AG08396 (cell line): Measurements from ENCODE around the gene EPHA8.
A peak's percentile ranks its signal among the peaks of the same experiment; 100 is the strongest.

Experiments used
- DNase-seq: peaks from one replicate; pipeline ENCODE4 v3.0.0; 2012; ENCODE audit warnings: low spot score, mixed read lengths

Gene EPHA8

DNA sequence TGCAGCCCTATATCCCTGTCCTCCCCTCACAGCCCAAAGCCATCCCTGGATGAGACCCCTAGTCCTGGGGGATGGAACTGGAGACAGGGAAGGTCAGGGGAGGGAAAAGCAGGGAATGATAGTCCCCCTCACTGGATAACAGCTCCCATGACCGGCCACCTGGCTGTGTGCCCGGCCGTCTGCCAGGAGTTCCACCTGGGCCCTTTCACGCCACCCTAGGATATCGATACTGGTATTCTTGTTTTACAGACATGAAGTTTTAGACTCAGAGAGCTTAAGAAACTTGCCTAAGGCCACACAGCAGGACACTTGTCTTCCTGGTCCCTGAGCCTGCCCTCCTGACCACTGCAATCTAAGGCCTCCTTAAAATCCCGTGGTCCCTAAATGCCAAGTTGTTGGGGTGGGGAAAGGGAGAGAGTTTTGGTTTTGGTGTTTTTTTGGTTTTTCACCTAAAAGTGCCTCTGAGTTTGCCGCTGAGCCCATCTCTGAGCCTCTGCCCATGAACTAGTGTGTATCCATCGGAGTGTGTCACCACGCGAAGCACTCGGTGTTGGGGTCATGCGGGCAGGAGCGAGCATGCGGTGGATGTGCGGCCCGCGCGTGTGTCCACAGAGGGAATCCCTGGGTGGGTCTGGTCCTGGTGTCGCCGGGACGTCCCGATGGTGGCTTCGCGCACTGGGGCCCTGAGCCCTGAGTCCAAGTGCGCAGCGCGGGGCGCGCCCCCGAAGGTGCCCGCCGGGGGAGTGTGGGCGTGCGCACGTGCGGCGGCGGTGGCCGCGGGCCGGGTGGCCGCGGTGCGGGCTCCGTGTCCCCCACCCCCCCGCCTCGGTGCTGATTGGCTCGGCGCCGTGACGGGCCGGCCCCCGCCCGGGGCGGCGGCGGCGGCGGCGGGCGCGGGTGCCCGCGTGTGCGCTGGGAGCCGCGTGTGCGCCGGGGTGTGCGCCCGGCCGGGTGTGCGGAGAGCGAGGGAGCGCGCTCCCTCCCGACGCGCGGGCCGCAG, at the start of gene EPHA8:
EPHA8 (plus strand) TSS at position 906 of the 1,000 bp plus-strand sequence. CDS start 147 bp downstream, outside the sequence.
- no peak for DNase-seq

DNA sequence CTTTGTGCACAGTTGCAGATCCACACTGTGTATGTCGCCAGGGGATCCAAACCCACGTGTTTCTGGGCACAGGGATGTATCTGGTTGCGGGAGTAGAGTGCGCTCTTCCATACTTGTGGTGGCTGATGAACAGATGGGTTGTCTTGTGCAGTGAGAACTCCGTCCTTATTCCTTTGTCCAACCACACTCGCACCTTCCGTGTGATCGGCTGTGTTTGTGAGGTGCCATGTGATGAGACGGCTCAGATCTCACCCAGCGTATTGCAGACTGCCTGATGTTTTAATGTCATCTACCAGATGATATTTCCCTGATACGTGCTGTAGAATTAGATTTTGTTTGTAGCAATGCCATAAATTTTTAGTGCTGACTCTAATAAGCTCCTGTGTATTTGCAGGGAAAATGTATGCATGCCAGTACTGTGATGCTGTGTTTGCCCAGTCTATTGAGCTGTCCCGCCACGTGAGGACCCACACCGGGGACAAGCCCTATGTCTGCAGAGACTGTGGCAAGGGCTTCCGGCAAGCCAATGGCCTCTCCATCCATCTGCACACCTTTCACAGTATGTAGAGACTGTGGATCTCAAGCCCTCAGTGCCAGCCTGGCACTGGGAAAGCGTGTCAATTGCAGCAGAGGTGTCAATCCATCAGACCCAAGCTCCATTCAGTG, 46.2 kb upstream of the EPHA8 start:
- no peak for DNase-seq

DNA sequence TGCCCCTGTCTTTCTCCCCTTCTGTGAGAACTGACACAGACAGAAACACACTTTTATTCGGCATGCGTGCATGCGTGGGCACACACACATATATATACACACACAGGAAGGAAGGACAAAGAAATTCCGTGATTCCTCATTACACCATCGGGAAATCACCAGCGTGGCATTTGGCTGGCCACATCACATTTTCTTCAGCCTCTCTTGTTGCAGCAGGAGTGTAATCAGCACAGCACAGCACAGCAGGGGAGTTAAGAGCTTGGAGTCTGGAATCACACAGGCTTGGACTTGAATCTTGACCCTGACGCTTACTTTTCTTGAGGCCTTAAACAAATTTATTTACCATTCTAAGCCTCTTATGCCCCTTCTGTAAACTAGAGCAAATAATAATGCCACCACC, 45.3 kb upstream of the EPHA8 start:
- no peak for DNase-seq

DNA sequence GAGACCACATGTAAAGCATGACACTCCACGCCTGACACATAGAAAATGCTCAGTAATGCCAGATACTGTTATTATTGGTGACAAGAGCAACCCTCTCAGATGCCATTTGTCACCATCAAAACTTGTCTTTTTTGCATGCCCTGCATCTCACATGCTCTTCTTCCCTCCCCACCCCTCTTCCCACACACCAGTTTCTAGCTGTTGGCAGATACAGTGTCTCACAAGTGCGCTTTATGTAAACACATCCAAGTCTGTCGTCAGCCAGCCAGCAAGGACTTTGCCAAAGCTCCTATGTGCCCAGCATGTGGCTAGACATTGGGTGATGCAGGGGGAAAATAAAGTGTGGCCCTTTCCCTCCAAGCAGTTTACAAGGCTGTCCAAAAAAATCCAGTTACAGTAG, 44.9 kb upstream of the EPHA8 start:
- no peak for DNase-seq

DNA sequence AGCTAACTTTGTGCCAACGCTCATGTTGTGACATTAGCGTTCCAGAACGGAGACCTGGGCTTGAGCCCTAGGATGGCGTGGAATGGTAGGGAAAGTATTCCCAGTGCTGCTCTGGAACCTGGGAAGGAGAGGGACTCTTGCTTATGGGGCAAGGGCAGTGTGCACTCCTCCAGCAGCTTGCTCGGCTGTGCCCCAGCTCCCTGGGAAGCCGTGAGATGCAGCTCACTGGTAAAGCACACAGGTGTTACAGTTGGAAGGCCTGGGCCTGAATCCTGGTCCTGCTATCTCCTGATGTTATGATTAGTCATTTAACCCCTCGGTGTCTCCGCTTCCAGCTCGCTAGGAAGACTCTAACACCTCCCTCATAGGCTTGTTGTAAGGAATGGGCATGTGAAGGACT, 42.4 kb upstream of the EPHA8 start:
- no peak for DNase-seq

DNA sequence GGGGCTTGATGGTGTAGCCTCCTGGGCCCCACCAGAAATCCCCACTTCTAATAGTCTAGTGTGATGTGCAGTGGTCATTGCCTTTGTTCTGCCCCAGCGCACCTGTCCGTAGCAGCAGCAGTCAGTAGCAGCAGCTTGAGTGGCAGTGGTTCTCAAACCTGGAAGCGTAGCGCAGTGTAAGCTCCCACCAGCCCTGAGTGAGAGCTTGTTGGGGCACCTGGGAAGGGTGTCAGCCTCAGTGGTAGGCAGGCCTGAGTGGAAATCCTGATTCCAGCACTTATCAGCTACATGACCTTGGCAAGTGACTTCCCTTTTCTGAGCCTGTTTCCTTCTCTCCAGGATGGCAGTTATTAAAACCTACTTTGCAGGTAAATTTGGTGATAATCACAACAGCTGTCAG, 41.6 kb upstream of the EPHA8 start:
- DNase-seq = no peak

DNA sequence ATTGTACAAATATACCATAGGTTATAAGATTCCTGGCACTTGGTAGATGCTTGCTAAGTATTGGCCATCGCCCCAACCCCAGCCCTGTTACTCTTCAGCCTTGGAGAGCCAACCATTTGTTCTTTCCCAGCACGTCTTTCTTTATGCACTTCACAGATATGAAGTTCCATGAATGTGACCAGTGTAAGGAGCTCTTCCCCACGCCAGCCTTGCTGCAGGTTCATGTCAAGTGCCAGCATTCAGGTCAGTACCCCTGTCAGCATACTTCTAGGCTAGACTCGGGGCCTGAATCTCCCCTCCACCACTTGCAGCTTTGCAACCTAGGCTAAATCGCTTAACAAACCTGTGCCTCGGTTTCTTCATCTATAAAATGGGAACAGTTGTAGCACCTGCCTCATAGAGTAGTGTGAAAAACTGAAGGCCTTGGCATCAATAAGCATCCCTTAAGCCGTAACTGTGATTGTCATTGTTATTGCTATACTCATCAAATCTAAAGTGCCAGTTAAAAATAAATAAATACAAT, 41.0 kb upstream of the EPHA8 start:
- no peak for DNase-seq

DNA sequence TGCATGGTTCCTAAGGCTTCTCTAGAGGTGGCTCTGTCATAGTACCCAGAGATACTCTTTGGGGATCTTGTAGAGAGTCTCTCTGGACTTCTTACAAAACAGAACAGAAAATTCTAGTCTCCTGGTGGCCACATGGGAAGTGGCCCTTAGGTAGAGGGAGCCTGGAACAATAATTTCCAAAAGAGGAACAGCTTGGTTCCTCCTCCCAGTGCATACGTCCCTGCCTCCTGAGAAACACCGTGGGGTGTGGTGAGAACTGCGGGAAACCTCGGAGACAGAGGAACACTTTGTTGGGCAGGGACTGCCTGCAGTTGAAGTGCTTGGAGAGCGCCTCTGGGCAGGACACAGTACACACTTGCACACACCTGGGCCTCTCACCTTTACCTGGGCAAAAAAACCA, 38.8 kb upstream of the EPHA8 start:
- no peak for DNase-seq

DNA sequence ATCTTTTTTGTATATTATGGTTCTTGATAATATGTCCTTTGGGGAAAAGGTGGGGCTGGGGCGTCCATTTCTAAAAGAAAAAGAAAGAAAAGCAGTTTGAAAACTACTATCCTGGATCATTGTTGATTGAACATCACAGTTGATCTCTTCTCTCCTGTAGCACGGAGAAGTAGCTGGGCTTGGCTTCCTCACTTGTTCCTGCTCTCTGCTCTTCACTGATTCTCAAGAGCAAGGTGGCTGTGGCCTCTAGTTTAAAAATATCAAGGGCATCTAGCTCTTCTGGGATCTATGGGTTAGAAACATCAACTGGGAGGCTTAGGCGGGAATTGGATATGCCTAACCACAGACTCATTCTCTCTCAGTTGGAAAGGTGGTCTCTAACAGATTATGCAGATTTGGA, 38.1 kb upstream of the EPHA8 start:
- DNase-seq = no peak

DNA sequence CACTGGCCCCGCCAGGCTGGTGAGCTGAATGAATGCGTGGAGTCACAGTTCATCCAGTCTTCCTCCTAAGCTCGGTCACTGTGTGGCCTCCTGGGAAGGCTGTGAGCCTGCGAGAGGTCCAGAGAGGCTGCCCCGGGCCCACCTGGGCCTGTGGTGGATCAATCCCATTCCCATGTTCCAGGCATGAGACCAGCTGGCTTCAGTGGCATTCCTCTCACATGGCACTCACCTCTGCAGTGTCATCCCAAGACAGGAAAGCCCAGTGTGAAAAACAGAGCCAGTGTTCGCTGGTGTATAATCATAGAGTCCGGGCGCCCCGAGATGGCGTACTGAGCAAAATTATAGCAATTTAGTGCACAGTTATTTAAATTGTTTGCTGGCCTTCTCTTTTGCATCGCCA, 37.6 kb upstream of the EPHA8 start:
- no peak for DNase-seq

DNA sequence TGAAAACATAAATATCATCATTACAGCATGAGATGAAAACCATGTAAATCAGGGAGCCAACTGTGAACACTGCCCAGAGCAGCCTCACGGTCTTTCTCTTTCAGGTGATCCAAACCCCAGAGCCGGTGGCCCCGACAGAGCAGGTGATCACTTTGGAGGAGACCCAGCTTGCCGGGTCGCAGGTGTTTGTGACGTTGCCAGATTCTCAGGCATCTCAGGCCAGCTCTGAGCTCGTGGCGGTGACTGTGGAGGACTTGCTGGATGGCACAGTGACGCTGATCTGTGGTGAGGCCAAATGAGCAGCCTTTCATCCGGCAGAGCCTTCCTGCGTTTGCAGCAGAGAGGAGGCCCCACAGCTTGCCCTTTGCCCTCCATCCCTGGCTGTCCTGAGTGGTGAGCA, 37.2 kb upstream of the EPHA8 start:
- no peak for DNase-seq

DNA sequence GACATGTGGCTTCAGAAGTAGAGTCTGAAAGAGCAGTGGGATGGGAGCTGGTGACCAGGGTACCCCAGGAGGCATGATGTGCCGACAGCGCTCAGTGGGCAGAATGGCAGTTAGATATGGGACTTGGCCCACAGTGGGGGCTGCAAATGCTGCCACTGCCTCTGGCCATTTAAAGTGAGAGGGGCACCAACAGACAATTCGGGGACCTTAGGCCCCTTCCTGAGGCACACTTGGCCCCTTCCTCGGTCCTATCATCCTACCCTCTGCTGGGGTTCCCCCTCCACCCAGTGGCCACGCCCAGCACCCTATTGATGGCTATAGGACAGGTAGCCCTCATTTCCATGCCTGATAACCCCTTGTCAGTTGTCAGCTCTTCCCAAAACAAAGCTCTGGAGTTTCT, 36.6 kb upstream of the EPHA8 start:
- no peak for DNase-seq

DNA sequence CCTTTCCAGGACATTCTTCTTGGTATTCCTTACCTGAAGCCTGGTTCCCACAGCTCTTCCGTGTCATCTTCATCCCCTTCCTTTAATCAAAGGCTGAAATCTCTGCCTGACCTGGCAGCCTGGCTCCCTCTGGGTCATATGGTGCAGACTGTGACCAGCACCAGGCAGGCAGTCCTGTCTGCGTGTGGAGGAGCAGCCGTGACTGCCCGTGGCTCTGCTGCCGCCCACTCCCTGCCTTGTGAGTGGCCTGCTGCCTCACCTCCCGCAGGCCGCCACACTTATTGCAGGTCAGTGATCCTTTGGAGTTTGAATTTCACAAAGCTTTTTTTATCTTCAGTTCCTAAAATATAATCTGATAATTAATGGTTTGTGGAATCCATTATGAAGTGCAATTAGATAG, 36.2 kb upstream of the EPHA8 start:
- no peak for DNase-seq

DNA sequence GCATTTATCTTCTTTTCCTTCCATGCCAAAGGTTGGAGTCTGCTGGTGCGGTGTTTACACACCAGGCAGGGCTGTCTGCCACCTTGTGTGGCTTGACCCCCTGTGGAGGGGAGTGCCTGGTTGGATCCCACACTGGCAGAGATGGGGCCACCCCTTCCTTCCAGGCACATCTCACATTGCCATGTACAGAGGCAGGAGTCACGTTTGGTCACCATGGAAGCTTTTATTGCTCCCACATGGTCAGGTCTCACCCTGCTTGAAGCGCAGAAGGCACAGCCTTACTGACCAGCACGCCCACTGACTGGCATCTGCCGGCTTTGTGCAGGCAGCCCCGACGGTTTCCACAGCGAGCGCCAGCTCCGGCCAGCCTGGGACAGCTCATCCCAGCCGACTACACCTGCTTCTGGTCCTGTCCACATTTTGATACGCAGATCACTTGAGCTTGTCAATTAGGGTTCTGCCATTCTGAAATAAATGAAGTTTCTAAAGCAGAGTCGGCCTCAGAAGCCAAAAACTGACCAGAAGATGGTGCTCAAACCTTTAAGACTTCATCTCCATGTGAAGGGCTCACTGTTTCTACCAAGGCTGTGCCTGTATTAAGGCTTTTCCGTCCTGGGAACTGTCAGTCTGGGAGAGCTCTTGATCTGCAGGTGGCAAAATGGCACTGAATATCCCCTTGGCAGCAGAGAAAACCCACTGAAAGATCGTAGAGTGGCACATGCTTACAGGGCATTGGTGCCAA, 35.6 kb upstream of the EPHA8 start:
- DNase-seq = no peak

DNA sequence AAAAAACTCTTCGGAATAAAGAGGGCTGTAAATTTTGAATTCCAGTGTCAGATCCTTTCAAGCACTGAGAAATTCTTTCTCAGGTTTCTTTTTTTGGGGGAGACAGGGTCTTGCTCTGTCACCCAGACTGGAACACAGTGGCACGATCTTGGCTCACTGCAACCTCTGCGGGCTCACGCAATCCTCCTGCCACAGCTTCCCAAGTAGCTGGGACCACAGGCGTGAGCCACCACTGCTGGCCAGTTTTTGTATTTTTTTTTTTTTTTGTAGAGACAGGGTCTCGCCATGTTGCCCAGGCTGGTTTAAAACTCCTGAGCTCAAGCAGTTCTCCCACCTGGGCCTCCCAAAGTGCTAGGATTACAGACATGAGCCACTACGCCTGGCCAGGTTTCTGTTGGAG, 34.8 kb upstream of the EPHA8 start:
- DNase-seq = no peak

DNA sequence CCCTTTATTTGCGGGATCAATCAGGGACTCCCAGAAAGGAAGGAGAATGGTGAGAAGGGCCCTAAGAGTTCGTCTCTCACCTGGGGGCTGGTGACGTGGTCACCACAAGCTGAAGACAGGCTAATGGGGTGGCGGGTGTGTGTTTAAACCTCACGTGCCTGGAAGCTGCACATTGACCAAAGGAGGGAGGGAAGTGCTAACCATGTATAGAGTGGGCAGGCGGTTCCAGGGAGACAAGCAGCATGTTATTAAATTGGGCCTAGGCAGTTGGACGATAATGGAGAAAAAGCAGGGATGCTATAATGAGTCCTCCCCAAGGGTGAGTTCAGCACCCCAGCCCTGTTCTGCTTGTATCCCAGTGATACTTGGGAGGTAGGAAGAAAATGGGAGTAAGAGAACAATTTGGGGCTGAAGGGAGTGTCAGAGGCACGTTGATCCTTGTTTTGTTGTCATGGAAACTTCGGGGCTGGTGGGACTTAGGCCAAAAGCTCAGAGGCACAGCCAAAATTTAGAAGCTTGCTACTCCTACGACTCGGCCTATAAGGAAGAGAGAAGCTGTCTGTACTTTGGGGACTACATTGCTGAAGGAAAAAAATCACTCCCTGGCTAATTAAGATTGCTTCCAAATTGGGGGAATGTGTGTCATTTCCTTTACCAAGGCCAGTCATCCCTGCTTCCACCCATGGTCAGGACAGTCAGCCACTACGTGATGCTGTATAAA, 33.2 kb upstream of the EPHA8 start:
- DNase-seq = peak; percentile 50

DNA sequence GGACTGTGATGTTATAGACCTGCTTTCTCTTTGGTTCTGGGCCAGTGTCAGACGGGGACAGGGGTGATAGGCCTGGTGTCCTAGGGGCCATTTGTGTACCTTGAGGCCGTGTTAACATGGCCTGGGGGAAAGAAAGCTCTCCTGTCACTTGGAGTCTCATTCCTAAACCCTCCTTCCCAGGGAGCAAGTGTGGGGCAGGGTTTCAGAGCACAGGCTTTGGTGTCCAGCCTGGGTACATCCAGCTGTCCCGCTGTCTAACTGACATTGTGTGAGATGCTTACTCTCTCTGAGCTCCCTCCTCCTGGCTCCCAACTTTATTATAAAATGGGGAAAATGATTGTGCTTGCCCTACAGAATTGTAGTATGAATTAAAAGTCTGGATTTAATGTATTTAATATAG, 32.6 kb upstream of the EPHA8 start:
- DNase-seq = no peak

DNA sequence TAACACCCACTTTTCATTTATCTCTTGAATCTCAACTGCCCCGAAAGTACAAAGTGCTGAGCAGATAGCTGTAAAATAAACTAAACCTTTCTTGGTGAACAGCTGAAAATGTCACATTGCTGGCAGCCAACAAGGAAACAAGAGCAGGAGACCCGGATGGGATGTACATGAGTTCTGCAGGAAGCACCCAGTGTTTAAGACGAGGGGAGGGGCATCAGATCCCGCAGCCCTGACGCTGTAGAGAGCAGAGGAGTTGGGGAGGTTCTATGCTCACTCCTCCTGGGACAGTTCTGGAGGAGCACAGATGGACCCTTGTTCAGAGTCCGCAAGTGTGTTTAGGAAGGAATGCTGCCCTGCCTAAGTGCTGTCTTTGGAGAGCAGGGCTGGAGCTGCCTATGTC, 32.0 kb upstream of the EPHA8 start:
- no peak for DNase-seq

DNA sequence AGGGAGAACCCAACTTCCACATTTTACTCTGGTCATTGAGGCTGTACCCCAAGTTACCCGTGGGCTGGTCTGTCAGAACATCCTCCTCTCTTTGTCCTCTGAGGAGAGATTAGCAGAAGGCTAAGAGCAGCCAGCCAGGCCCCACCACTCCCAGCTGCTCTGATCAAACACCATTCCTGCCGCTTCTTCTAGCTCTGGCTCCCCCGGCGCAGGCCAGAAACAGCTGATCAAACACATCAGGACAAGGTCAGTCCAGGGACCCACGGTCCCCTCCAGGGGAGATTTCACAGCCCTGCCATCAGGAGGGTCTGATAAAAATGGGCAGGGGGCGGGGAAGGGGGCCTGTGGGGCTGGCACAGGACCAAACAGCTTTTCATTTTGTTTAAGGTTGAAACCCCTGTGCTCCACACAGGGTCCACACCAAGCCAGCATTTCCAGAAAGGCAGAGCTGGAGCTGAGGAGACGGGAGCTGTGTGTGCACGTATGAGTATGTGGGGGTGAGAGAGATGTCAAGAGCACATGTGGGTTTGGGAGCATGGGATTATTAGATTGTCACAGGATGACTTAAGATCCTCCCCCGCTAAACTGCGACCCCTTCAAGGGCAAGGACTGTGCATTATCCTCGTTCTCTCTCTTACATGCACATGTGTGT, 29.9 kb upstream of the EPHA8 start:
- DNase-seq = no peak

DNA sequence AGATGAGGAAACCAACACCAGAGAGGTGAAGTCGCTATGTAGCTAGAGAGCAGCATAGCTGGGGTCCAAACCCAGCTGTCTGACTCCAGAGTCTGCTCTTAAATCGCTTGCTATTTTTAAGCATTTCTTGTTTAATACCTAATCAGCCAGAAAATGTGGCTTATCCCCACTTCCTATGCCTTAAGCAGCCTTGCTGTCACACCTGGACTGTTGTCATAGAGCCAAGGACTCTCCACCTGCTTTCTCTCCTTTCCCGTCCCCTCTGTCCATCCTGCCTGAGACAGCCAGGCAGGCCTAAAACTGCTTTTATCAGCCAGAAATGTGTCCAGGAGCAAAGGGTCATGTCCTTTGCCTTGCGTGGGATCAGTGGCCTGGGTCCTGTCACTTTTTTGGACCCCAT, 28.3 kb upstream of the EPHA8 start:
- no peak for DNase-seq

DNA sequence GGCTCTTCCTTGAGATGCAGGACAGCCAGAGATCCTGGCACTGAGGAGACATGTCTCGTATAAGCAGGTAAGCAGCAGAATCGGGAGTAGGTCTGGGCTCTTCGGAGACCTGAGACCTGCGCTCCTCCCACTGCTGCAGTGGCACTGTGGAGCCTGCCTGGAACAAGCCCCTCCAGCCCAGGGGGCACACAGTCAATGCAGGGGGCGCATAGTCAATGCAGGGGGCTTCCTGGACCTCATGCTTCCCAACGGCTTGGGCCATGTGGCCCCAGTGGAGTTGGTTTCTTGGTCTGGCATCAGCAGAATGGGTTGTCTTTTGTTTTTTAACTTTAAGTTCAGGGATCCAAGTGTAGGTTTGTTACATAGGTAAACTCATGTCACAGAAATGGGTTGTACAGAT, 27.9 kb upstream of the EPHA8 start:
- DNase-seq = no peak
